Measurements from ENCODE around the gene SHD.
"Not testable (repeated sequence)": the region's sequence is repeated elsewhere in the genome, so short reads cannot be mapped to it uniquely, and the experiment has no call there.

SHD gene

GRCh38 chr19:4326837-4327251 lies 47.8 kb downstream of the SHD start:
- TF ChIP-seq, protein P1, sequence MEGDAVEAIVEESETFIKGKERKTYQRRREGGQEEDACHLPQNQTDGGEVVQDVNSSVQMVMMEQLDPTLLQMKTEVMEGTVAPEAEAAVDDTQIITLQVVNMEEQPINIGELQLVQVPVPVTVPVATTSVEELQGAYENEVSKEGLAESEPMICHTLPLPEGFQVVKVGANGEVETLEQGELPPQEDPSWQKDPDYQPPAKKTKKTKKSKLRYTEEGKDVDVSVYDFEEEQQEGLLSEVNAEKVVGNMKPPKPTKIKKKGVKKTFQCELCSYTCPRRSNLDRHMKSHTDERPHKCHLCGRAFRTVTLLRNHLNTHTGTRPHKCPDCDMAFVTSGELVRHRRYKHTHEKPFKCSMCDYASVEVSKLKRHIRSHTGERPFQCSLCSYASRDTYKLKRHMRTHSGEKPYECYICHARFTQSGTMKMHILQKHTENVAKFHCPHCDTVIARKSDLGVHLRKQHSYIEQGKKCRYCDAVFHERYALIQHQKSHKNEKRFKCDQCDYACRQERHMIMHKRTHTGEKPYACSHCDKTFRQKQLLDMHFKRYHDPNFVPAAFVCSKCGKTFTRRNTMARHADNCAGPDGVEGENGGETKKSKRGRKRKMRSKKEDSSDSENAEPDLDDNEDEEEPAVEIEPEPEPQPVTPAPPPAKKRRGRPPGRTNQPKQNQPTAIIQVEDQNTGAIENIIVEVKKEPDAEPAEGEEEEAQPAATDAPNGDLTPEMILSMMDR (IDR thresholded peaks at IDR 0.05; ENCODE audit: control extremely low read depth, extremely low read depth, low read depth, missing control alignments), result no peak
- POLR2A ChIA-PET, result no interaction called here
- peak; percentile 18 for DNase-seq (ENCODE audit: extremely low spot score)
- CTCF ChIA-PET, result no interaction called here

DNA sequence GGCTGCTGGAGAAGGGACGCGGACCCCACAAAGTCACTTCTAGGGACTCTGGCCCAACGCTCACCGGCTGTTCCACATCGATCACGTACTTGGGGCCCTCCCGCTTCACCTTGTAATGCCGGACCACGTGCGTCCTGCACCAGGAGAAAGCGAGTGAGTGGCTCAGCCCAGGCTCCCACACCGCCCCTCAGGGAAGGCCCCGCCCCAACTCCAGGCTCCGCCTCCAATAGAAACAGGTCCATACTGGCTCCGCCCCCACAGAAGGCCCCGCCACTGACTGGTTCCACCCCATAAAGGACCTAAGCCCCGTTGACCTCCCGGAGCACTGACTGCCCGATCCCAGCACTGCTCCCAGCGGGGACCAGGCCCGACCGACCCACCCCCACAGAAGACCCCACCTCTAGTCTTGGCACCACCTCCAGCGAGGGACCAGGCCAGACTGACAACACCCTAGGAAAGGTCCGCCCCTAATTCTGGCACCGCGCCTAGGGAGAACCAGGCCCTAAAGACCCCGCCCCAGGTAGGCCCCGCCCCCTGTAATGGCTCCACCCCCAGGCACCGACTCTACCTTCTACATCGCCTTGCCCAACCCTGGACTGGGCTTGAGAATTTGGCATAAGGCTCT lies 48.3 kb downstream of the SHD start:
- ChIA-PET CTCF (interaction anchor here (1.0 to 1.2 kb wide), 2 partner anchors 16 to 25 kb away, joined by 7 to 9 read pairs; partner anchors contain the start of gene MPND), POLR2A (interaction anchor here (1.2 kb wide), 1 partner anchor 16 kb away, joined by 7 read pairs; the partner anchor contains the start of gene MPND)
- DNase-seq (ENCODE audit: extremely low spot score), result peak; percentile 75
- TF ChIP-seq, protein P1 (IDR thresholded peaks at IDR 0.05; ENCODE audit: control extremely low read depth, extremely low read depth, low read depth, missing control alignments), result no peak

DNA sequence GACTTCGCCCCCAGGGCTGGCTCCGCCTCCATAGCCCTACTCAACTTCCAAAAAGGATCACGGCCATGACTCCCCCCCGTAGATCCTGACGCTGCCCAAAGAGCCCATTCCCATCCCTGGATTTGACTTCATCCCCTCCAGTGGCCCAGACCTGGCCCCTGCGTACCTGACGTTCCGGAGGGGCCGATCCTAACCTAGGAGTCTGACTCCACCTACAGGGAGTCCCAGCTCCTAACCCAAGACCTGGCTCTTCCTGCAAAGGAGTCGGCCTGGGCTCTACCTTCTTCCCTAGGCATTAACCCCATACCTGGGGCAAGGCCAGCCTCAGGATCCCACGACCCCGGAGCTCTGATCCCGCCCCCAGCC lies 48.8 kb downstream of the SHD start:
- POLR2A ChIA-PET, result interaction anchor here (0.5 to 1.2 kb wide), 2 partner anchors 15 to 825 kb away, joined by 4 to 7 read pairs; partner anchors contain the start of gene MPND
- TF ChIP-seq, protein P1 (IDR thresholded peaks at IDR 0.05; ENCODE audit: control extremely low read depth, extremely low read depth, low read depth, missing control alignments), result no peak
- DNase-seq (ENCODE audit: extremely low spot score), result no peak
- CTCF ChIA-PET, result interaction anchor here (1.0 to 1.2 kb wide), 2 partner anchors 16 to 25 kb away, joined by 7 to 9 read pairs; partner anchors contain the start of gene MPND

- CTCF ChIA-PET, result interaction anchor here (1.0 to 1.2 kb wide), 2 partner anchors 15 to 24 kb away, joined by 7 to 9 read pairs; partner anchors contain the start of gene MPND
- POLR2A ChIA-PET, result interaction anchor here (0.5 to 1.2 kb wide), 4 partner anchors 14 to 825 kb away, joined by 4 to 7 read pairs (median 6); partner anchors contain the start of gene MPND
These were observed 49.4 kb downstream of the SHD start for GRCh38 chr19:4328243-4328990.

GRCh38 chr19:4328991-4329681 lies 50.1 kb downstream of the SHD start:
- peak; percentile 27 for DNase-seq (ENCODE audit: extremely low spot score)
- POLR2A ChIA-PET, result not testable (repeated sequence)
- CTCF ChIA-PET, result interaction anchor here (1.4 to 1.8 kb wide), 2 partner anchors 10 to 14 kb away, joined by 4 read pairs; no protein-coding TSS in a partner anchor

More at GRCh38 chr19:4328243-4328990, 49.4 kb downstream of the SHD start:
- peak; percentile 98 for DNase-seq (ENCODE audit: extremely low spot score)
- TF ChIP-seq, protein P1 (IDR thresholded peaks at IDR 0.05; ENCODE audit: control extremely low read depth, extremely low read depth, low read depth, missing control alignments), result no peak

DNA sequence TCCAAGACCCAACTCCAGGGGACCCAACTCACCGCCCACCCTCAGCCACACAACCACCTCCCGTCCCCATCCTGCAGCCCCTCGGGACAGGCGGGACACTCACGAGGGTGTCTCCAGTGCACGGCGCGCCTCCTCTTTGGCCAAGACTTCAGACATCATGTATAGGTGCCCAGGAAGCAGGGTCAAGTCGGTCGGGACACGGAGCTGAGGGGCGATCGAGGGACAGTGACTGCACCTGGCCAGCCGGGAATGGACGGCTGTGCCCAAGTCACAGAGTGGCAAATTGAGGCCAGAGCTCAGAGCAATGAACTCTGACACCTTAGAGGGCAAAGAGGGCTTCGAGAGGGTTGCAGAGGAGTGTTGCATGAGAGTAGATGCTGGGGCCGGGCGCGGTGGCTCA lies 50.8 kb downstream of the SHD start:
- TF ChIP-seq, protein P1 (IDR thresholded peaks at IDR 0.05; ENCODE audit: control extremely low read depth, extremely low read depth, low read depth, missing control alignments), result no peak
- POLR2A ChIA-PET, result no interaction called here
- DNase-seq (ENCODE audit: extremely low spot score), result peak; percentile 5
- CTCF ChIA-PET, result interaction anchor here (1.0 to 1.8 kb wide), 3 partner anchors 10 to 22 kb away, joined by 3 to 4 read pairs (median 4); no protein-coding TSS in a partner anchor

Data from GM10248 (cell line).